NT2/D1 (cell line): ENCODE results near the gene DROSHA.

ENCODE experiments used
- DNase-seq: peaks from one replicate; pipeline ENCODE4 v3.0.0-alpha.2; 2011; ENCODE audit warnings: low read depth, low spot score
- H3K27me3 ChIP-seq: 2 replicates; pipeline ENCODE4 v1.6.0; 2011; ENCODE audit warnings: mild to moderate bottlenecking; ENCODE audit not compliant: insufficient read length, insufficient read depth
- H3K36me3 ChIP-seq: 2 replicates; pipeline ENCODE4 v1.6.1; 2011; ENCODE audit warnings: mild to moderate bottlenecking, low read length, mixed read lengths; ENCODE audit not compliant: insufficient read depth, insufficient read length
- H3K4me1 ChIP-seq: 2 replicates; pipeline ENCODE4 v1.5.1; 2011; ENCODE audit not compliant: insufficient read depth, insufficient read length
- H3K4me3 ChIP-seq: 2 replicates; pipeline ENCODE4 v1.5.1; 2011; ENCODE audit warnings: low read depth; ENCODE audit not compliant: insufficient read length
- H3K9ac ChIP-seq: 2 replicates; pipeline ENCODE4 v1.6.0; 2011; ENCODE audit warnings: low read depth; ENCODE audit not compliant: insufficient read length
- H3K9me3 ChIP-seq: 2 replicates; pipeline ENCODE4 v1.5.1; 2011; ENCODE audit warnings: mild to moderate bottlenecking, low read length; ENCODE audit not compliant: insufficient read depth
- SUZ12 ChIP-seq: IDR thresholded peaks from 2 replicates; pipeline ENCODE4 v1.6.1; 2011; ENCODE audit not compliant: insufficient read length, insufficient read depth; ENCODE audit errors: extremely low read depth
- YY1 ChIP-seq: IDR thresholded peaks from 2 replicates; pipeline ENCODE4 v1.6.1; 2011; ENCODE audit not compliant: insufficient read length, insufficient read depth
- ZNF274 ChIP-seq: IDR thresholded peaks from 2 replicates; pipeline ENCODE4 v1.6.1; 2011; ENCODE audit warnings: mild to moderate bottlenecking, low read depth, low read length

DROSHA gene

DNA sequence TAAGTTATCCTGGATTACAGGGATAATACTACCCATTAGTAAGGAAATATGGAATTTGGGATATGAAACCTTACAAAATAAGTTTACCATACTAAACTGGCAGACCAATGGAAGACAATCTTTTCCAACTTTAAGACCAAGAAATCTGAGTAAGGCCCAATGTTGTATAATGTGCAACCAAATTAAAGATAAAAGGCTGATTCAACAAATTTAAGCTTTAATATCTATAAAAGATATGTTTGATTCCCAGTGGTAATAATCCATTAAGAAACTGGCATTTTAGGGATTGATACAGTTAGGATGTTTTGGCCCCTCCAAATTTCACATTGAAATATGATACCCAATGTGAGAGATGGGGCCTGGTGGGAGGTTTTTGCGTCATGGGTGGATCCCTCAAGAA is 66.6 kb downstream of the DROSHA start:
- Histone ChIP-seq H3K27me3 (no peaks in the 10 kb centered on the region), H3K4me3 (no peak overlapping the region), H3K9ac (no peak overlapping the region), H3K36me3 (peaks cover 60% of the 10 kb centered on the region), H3K9me3 (peaks cover 41% of the 10 kb centered on the region), H3K4me1 (no peaks in the 10 kb centered on the region)
- no peak for DNase-seq
- TF ChIP-seq ZNF274 = no peak
- no peak for TF ChIP-seq YY1
- no peak for TF ChIP-seq SUZ12

DNA sequence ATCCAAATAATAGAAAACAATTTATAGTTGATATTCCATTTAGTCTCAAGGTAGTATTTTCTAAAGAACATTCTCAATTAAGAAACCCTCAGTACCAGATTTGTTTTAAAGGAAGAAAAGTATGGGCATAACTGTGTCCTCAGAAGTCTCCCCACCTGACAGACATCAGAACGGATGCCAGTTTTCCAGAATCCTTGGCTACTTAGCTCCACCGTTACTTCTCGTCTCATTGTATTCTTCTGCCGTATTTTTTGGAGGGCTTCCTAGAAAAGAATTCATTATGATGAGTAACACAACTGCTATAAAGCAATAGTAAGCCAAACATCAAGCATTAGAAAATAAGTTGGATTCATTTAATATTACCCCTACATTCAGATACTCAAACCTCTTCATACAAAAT is 67.8 kb downstream of the DROSHA start:
- H3K9me3 ChIP-seq = peaks cover 41% of the 10 kb centered on the region
- TF ChIP-seq SUZ12 (no peak), ZNF274 (no peak), YY1 (no peak)
- H3K9ac ChIP-seq = no peak overlapping the region
- H3K27me3 ChIP-seq = no peaks in the 10 kb centered on the region
- no peaks in the 10 kb centered on the region for H3K4me1 ChIP-seq
- H3K4me3 ChIP-seq = no peak overlapping the region
- DNase-seq = no peak
- H3K36me3 ChIP-seq = peaks cover 66% of the 10 kb centered on the region

DNA sequence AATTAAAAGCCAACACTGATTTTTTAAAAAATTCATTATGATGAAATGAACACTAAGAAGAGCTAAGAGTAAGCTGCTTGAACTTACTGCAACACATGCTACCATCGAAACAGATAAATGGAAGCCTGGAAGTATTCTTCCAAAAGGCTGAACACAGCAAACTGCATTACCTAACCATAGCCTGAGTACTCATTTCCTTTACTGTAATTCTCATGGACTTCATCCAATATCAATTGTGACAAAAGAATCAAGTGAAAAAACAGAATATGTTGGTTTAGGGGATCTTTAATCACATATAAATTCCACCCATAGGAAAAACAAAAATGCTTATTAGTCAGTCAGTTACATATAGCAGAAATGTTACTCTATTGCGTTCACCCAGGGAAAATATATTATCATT is 68.5 kb downstream of the DROSHA start:
- Histone ChIP-seq H3K9ac (no peak overlapping the region), H3K36me3 (peaks cover 66% of the 10 kb centered on the region), H3K9me3 (peaks cover 41% of the 10 kb centered on the region), H3K27me3 (no peaks in the 10 kb centered on the region), H3K4me3 (no peak overlapping the region), H3K4me1 (no peaks in the 10 kb centered on the region)
- no peak for DNase-seq
- no peak for TF ChIP-seq ZNF274
- TF ChIP-seq SUZ12 = no peak
- TF ChIP-seq YY1 = no peak

DNA sequence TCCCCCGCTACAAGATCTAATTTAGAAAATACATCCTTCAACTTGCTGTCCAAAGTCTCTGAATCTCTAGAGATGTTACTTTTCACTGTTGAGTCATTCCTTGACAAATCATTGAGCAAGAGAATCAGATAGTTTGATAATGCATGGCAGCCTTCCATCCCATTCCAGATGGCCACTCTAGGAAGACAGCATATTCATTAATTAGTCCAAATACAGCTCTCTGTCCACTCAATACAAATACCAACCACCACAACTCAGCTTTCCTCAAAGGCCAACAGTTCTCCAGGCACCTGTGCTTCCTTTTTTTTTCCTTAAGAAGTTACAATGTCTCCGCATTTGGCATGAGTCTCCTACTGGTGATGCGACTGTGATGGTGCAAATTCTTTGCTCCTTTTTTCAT is 72.3 kb downstream of the DROSHA start:
- no peak for DNase-seq
- no peaks in the 10 kb centered on the region for H3K27me3 ChIP-seq
- H3K4me1 ChIP-seq = no peaks in the 10 kb centered on the region
- no peak overlapping the region for H3K9ac ChIP-seq
- H3K9me3 ChIP-seq = peaks cover 56% of the 10 kb centered on the region
- H3K4me3 ChIP-seq = no peak overlapping the region
- TF ChIP-seq ZNF274 (no peak), SUZ12 (no peak), YY1 (no peak)
- peaks cover 44% of the 10 kb centered on the region for H3K36me3 ChIP-seq

DNA sequence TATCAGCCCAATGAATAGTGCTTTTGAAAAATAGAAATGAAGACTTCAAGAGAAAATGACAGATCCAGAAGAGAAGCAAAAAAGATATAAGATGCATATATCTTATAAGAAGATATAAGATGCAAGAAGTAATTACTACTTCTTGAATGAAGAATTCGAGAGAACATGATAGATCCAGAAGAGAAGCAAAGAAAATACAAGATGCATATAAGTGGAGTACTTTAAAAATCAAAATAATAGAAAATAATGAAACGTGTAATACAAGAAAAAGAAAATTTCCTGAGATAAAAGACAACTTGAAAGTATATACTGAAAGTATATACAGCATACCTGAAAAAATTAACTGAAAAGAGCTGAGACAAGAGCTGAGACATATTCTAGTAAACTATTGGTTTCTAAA is 76.7 kb downstream of the DROSHA start:
- Histone ChIP-seq H3K9me3 (peaks cover 18% of the 10 kb centered on the region), H3K4me3 (no peak overlapping the region), H3K4me1 (no peaks in the 10 kb centered on the region), H3K9ac (no peak overlapping the region), H3K36me3 (peaks cover 19% of the 10 kb centered on the region), H3K27me3 (no peaks in the 10 kb centered on the region)
- DNase-seq = no peak
- TF ChIP-seq SUZ12 (no peak), ZNF274 (no peak), YY1 (no peak)

DNA sequence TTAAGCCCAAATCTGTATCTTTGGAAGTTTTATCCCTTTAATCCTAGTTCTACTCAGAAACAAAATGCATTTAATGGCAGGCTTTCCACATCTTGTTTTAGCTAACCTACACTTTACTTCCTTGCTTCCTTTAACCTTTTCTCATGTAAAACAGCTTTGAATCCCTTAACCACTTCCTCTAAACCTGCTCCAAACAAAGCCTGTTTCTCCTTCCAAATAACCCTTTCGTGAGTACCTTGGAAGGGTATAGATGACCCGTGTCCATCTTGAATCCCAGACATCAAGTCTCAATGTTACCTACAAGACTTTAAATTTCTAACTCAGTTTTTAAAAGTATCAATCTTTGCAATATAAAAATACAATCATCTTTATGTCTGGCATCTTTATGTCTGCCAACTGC is 78.4 kb downstream of the DROSHA start:
- Histone ChIP-seq H3K36me3 (peaks cover 23% of the 10 kb centered on the region), H3K4me3 (no peak overlapping the region), H3K9ac (no peak overlapping the region), H3K27me3 (no peaks in the 10 kb centered on the region), H3K9me3 (peaks cover 18% of the 10 kb centered on the region), H3K4me1 (no peaks in the 10 kb centered on the region)
- TF ChIP-seq ZNF274 = no peak
- no peak for TF ChIP-seq YY1
- TF ChIP-seq SUZ12 = no peak
- peak; percentile 25 for DNase-seq

- Histone ChIP-seq H3K9me3 (peaks cover 18% of the 10 kb centered on the region), H3K4me1 (no peaks in the 10 kb centered on the region), H3K4me3 (no peak overlapping the region), H3K27me3 (no peaks in the 10 kb centered on the region), H3K36me3 (peaks cover 23% of the 10 kb centered on the region), H3K9ac (no peak overlapping the region)
- no peak for TF ChIP-seq SUZ12
- TF ChIP-seq ZNF274 = no peak
- TF ChIP-seq YY1 = no peak
- DNase-seq = no peak
Observed at GRCh38 chr5:31452314-31452713, 79.6 kb downstream of the DROSHA start.
